Measurements from ENCODE around the gene AOAH.

GRCh38 chr7:36535866-36536664, 188.2 kb downstream of the AOAH start:
- TF ChIP-seq, protein P1, sequence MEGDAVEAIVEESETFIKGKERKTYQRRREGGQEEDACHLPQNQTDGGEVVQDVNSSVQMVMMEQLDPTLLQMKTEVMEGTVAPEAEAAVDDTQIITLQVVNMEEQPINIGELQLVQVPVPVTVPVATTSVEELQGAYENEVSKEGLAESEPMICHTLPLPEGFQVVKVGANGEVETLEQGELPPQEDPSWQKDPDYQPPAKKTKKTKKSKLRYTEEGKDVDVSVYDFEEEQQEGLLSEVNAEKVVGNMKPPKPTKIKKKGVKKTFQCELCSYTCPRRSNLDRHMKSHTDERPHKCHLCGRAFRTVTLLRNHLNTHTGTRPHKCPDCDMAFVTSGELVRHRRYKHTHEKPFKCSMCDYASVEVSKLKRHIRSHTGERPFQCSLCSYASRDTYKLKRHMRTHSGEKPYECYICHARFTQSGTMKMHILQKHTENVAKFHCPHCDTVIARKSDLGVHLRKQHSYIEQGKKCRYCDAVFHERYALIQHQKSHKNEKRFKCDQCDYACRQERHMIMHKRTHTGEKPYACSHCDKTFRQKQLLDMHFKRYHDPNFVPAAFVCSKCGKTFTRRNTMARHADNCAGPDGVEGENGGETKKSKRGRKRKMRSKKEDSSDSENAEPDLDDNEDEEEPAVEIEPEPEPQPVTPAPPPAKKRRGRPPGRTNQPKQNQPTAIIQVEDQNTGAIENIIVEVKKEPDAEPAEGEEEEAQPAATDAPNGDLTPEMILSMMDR (IDR thresholded peaks at IDR 0.05): no peak
- TF ChIP-seq POLR2A (IDR thresholded peaks at IDR 0.05): no peak

Measured in heart left ventricle (tissue), 13 donors.